ENCODE measurements around the gene LAD1.

DNA sequence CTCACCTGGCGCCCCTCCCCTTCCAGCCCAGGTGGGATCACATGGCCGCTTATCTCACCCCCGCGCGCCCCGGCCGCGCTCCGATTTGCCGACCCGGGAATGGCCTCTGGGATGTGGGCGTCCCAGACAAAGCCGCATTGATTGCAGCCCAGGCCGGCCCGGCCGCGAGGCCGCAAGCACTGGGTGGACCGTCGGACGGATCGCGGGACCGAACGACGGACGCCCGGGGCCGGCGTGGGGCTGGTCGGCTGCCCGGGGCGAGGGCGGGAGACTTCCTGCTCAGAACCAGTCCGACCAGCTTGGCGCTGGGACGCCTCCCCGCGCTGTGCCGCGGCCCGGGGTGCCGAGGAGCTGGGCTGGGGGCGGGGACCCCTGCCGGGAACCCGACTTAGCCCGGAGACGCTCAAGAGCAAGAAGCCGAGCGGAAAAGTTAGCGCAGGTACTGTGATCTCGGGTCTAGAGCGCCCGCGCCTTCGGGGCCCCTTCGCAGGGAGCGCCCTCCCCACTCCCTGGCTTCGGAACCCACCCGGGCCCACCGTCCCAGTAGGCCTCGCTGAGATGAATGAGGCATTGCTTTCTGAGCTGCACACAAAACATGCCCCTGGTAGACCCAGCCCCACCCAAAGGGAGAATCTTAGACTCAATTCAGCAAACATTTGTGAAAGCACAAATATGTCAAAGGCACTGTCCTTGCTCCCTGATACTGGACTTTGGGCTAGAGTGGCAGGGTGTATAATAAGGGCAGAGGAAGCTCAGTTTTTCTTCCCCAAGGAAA is 415 bp upstream of the LAD1 start:
- TF ChIP-seq GATA2 (IDR thresholded peaks at IDR 0.05; ENCODE audit: low read depth, low read length), result no peak
- TF ChIP-seq GATA3 (IDR thresholded peaks at IDR 0.05; ENCODE audit: low read depth, low read length), result no peak

Measured in SH-SY5Y (cell line).